Measurements from ENCODE around the gene TEAD1.

TEAD1 gene

GRCh38 chr11:12669930-12670329 lies 4.3 kb upstream of the TEAD1 start:
- DNase-seq (ENCODE audit: low spot score): no peak
- in situ Hi-C loops (cut with MboI; ENCODE audit: low sequenced_read_pairs, unreplicated experiment): no loop called here
- TF ChIP-seq CTCF (IDR thresholded peaks at IDR 0.05; ENCODE audit: borderline replicate concordance, control extremely low read depth, extremely low read depth, insufficient read depth, missing control alignments): no peak

- in situ Hi-C loops (cut with MboI; ENCODE audit: low sequenced_read_pairs, unreplicated experiment): no loop called here
- no peak for TF ChIP-seq CTCF (IDR thresholded peaks at IDR 0.05; ENCODE audit: borderline replicate concordance, control extremely low read depth, extremely low read depth, insufficient read depth, missing control alignments)
These were observed 2.9 kb upstream of the TEAD1 start for GRCh38 chr11:12671370-12671769.

GRCh38 chr11:12673601-12673923 lies 659 bp upstream of the TEAD1 start:
- no peak for TF ChIP-seq CTCF (IDR thresholded peaks at IDR 0.05; ENCODE audit: borderline replicate concordance, control extremely low read depth, extremely low read depth, insufficient read depth, missing control alignments)
- DNase-seq (ENCODE audit: low spot score): no peak
- in situ Hi-C loops (cut with MboI; ENCODE audit: low sequenced_read_pairs, unreplicated experiment): no loop called here

More at GRCh38 chr11:12671370-12671769, 2.9 kb upstream of the TEAD1 start:
- no peak for DNase-seq (ENCODE audit: low spot score)

- no peak for TF ChIP-seq CTCF (IDR thresholded peaks at IDR 0.05; ENCODE audit: borderline replicate concordance, control extremely low read depth, extremely low read depth, insufficient read depth, missing control alignments)
- DNase-seq (ENCODE audit: low spot score): peak; percentile 45
- in situ Hi-C loops (cut with MboI; ENCODE audit: low sequenced_read_pairs, unreplicated experiment): no loop called here
These were observed 332 bp downstream of the TEAD1 start for GRCh38 chr11:12674571-12674935.

- DNase-seq (ENCODE audit: low spot score): no peak
- TF ChIP-seq CTCF (IDR thresholded peaks at IDR 0.05; ENCODE audit: borderline replicate concordance, control extremely low read depth, extremely low read depth, insufficient read depth, missing control alignments): no peak
- in situ Hi-C loops (cut with MboI; ENCODE audit: low sequenced_read_pairs, unreplicated experiment): no loop called here
These were observed 895 bp downstream of the TEAD1 start for GRCh38 chr11:12674936-12675696.

GRCh38 chr11:12675951-12676711 lies 1.9 kb downstream of the TEAD1 start:
- no peak for DNase-seq (ENCODE audit: low spot score)
- no peak for TF ChIP-seq CTCF (IDR thresholded peaks at IDR 0.05; ENCODE audit: borderline replicate concordance, control extremely low read depth, extremely low read depth, insufficient read depth, missing control alignments)
- in situ Hi-C loops (cut with MboI; ENCODE audit: low sequenced_read_pairs, unreplicated experiment): no loop called here
